ENCODE data around the gene SPTLC1. TPM values are rescaled to one million over a fixed set of nuclear protein-coding genes. Genes with fewer than 3 reads are reported as not detected.

The SPTLC1 gene
- total RNA-seq, 6 experiments from 2014 or later, result 12.4 to 25.3 (median 19.3) TPM

DNA sequence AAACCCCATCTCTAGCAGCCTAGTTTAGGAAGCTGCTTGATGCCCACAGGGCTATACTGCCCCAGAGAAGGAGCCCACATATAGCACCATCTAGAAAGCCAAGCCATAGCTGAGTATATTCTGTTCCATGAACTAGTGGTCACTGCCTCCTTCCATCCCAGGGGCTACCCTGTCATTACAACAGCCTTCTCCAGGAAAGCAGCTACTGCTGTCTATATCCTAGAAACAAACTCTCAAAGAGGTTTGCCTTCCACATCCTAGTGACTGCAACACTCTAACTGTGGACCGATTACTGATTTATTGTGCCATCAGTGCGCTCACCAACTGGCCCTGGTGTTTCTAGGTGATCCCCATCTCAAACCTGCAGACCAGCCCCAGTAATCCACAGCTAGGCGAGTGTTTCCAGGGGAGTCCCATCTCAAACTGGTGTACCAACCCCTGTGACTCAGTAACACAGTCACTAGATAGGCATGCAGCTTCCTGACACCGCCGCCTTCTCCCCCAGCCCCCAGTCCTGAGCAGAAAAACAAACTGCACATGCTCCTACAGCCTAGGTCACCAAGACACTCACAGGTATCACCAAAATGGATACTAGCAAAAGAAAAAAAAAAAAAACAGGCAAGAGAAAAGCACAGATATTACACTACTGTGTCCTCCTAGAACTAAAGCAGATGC is 14.8 kb downstream of the SPTLC1 start:
- no peak for TF ChIP-seq POLR2A (IDR thresholded peaks at IDR 0.05)
- TF ChIP-seq, protein P1, sequence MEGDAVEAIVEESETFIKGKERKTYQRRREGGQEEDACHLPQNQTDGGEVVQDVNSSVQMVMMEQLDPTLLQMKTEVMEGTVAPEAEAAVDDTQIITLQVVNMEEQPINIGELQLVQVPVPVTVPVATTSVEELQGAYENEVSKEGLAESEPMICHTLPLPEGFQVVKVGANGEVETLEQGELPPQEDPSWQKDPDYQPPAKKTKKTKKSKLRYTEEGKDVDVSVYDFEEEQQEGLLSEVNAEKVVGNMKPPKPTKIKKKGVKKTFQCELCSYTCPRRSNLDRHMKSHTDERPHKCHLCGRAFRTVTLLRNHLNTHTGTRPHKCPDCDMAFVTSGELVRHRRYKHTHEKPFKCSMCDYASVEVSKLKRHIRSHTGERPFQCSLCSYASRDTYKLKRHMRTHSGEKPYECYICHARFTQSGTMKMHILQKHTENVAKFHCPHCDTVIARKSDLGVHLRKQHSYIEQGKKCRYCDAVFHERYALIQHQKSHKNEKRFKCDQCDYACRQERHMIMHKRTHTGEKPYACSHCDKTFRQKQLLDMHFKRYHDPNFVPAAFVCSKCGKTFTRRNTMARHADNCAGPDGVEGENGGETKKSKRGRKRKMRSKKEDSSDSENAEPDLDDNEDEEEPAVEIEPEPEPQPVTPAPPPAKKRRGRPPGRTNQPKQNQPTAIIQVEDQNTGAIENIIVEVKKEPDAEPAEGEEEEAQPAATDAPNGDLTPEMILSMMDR (IDR thresholded peaks at IDR 0.05), result no peak
- DNase-seq (no peak), ATAC-seq (peak in 1 of 4 donors; percentile 54)
- Histone ChIP-seq H3K27me3 (no peaks in the 10 kb centered on the region), H3K27ac (no peak overlapping the region), H3K9me3 (no peaks in the 10 kb centered on the region), H3K4me1 (no peaks in the 10 kb centered on the region), H3K36me3 (peaks cover 0 to 5% (median 0%) of the 10 kb centered on the region in 4 donors), H3K4me3 (no peak overlapping the region)
- intact Hi-C loops (cut with DNase I), result no loop called here
- WGBS (ENCODE audit: insufficient coverage, low coverage, low lambda C conversion rate, missing lambda C conversion rate), result 96% methylated on average over 5 of the region's 5 CpGs

DNA sequence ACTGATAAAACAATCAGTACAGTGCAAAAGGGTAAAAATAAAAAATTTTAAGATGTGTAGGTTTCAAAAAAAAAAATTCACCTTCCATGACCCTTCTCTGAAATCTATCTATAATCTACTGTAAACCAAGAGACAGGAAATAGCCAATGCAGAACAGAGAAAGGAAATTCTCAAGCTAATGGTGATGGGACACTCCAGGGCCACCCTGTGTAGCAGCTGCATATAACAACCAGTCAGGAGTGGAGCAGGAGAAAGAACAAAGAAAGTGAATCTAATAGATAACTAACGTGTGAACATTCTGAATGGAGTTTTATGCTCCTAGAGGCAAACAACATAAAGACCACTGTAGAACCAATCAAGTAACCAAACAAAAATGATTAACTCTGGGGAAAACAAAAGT is 16.6 kb downstream of the SPTLC1 start:
- Histone ChIP-seq H3K9me3 (no peaks in the 10 kb centered on the region), H3K36me3 (peaks cover 0 to 5% (median 0%) of the 10 kb centered on the region in 4 donors), H3K27ac (no peak overlapping the region), H3K4me3 (peak overlapping the region in 2 of 3 donors; percentile 17 to 29), H3K4me1 (no peaks in the 10 kb centered on the region), H3K27me3 (no peaks in the 10 kb centered on the region)
- intact Hi-C loops (cut with DNase I), result no loop called here
- ATAC-seq (peak; percentile 14 to 31 (median 22)), DNase-seq (no peak)
- WGBS (ENCODE audit: insufficient coverage, low coverage, low lambda C conversion rate, missing lambda C conversion rate), result 50% methylated on average over 1 of the region's 1 CpG
- TF ChIP-seq POLR2A (IDR thresholded peaks at IDR 0.05), result no peak
- TF ChIP-seq, protein P1 (IDR thresholded peaks at IDR 0.05), result no peak

DNA sequence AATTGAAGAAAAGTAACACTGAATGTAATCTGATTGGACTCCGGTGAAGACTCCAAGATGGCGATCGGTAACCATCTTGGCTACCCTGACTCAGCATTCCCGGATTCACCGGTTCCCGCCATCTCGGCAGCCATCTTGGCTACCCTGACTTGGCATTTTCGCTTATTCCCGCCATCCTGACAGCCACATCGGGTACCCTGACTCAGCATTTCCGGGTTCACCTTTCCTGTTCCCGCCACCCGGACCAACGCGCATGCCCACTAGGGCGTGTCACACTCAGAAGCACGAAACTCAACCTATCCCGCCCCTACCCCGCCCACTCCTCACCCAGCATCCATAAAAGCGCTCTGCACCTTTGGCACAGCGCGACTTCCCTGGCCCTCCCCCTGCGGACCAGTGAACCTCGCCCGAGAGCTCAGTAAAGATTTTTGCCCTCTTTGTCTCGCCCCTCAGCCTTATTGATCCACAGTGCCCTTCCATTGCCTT is 17.2 kb downstream of the SPTLC1 start:
- Histone ChIP-seq H3K4me3 (peak overlapping the region in 2 of 3 donors; percentile 17 to 29), H3K27me3 (no peaks in the 10 kb centered on the region), H3K9me3 (no peaks in the 10 kb centered on the region), H3K27ac (no peak overlapping the region), H3K36me3 (no peaks in the 10 kb centered on the region), H3K4me1 (no peaks in the 10 kb centered on the region)
- intact Hi-C loops (cut with DNase I), result no loop called here
- peak; percentile 88 to 94 (median 89) for DNase-seq
- peak; percentile 76 to 94 (median 84) for ATAC-seq
- TF ChIP-seq, protein P1 (IDR thresholded peaks at IDR 0.05), result no peak
- peak; percentile 59 for TF ChIP-seq POLR2A (IDR thresholded peaks at IDR 0.05)
- 26% methylated on average over 21 of the region's 26 CpGs for WGBS (ENCODE audit: insufficient coverage, low coverage, low lambda C conversion rate, missing lambda C conversion rate)

GRCh38 chr9:92095236-92095635 is 20.0 kb downstream of the SPTLC1 start:
- no peak for TF ChIP-seq POLR2A (IDR thresholded peaks at IDR 0.05)
- TF ChIP-seq, protein P1 (IDR thresholded peaks at IDR 0.05), result no peak
- no peaks in the 10 kb centered on the region for H3K9me3 ChIP-seq
- no peaks in the 10 kb centered on the region for H3K27me3 ChIP-seq
- no peaks in the 10 kb centered on the region for H3K4me1 ChIP-seq
- intact Hi-C loops (cut with DNase I), result no loop called here
- 93% methylated on average over 1 of the region's 1 CpG for WGBS (ENCODE audit: insufficient coverage, low coverage, low lambda C conversion rate, missing lambda C conversion rate)
- H3K36me3 ChIP-seq, result no peaks in the 10 kb centered on the region
- ATAC-seq (no peak), DNase-seq (no peak)
- H3K4me3 ChIP-seq, result no peak overlapping the region
- H3K27ac ChIP-seq, result no peak overlapping the region
